GM12878 (cell line): ENCODE results near the gene RPS2. TPM values are rescaled to one million over a fixed set of nuclear protein-coding genes. Genes with fewer than 3 reads are reported as not detected.

Source experiments
- CBX3 ChIP-seq: fragments of 200-600 bp; sonication (generic); IDR thresholded peaks from 2 replicates; pipeline ENCODE4 v1.6.1; 2016; ENCODE audit warnings: low read depth, borderline replicate concordance
- CEBPB ChIP-seq, 2 experiments: fragments of 150-350 bp in 1 of 2; IDR thresholded peaks; 2 replicates each; pipeline ENCODE4 v1.6.1; 2012 to 2014; ENCODE audit warnings: low read depth in 2 of 2, low read length in 2 of 2, borderline replicate concordance in 1 of 2, inconsistent platforms in 1 of 2
- CEBPZ ChIP-seq: fragments of 150-350 bp; IDR thresholded peaks from 2 replicates; pipeline ENCODE4 v1.6.1; 2016; ENCODE audit warnings: low read depth, low read length
- CHD2 ChIP-seq: IDR thresholded peaks from 2 replicates; pipeline ENCODE4 v1.6.1; 2011; ENCODE audit warnings: low read depth, low read length, improper control_type of control experiment, borderline replicate concordance
- DPF2 ChIP-seq: fragments of 450-650 bp; IDR thresholded peaks from 2 replicates; pipeline ENCODE4 v1.6.1; 2017; ENCODE audit warnings: mild to moderate bottlenecking
- LARP7 ChIP-seq: fragments of 450-650 bp; IDR thresholded peaks from 2 replicates; pipeline ENCODE4 v1.6.1; 2017; ENCODE audit warnings: mild to moderate bottlenecking
- SIN3A ChIP-seq: IDR thresholded peaks from 2 replicates; pipeline ENCODE4 v1.6.1; 2012; ENCODE audit warnings: low read depth, low read length, improper control_type of control experiment
- TCF12 ChIP-seq: IDR thresholded peaks from 2 replicates; pipeline ENCODE4 v1.6.1; 2011; ENCODE audit warnings: low read depth, mild to moderate bottlenecking, low read length
- ZNF24 ChIP-seq: fragments of 450-650 bp; IDR thresholded peaks from 2 replicates; pipeline ENCODE4 v1.6.1; 2017; ENCODE audit warnings: antibody characterized with exemption, mild to moderate bottlenecking
- polyA plus RNA-seq, 11 experiments: library from polyadenylated mRNA; depleted of rRNA in 4 of 11; unstranded in 6 of 11; stranded (reverse) in 5 of 11; fragments of >200 nt; fragmentation: Nextera tagmentation in 4 of 11; fragmentation: Illumina TruSeq in 1 of 11; extraction: Ambion mirVana in 4 of 11; extraction: Trizol in 1 of 11; gene quantifications; 1 replicate in 1 of 11; 2 replicates in 10 of 11; pipeline versions ENCODE4 v1.2.1 to v1.2.3, GENCODE V29; 2011 to 2016; ENCODE audit warnings: inconsistent platforms in 2 of 11, missing spikeins in 2 of 11, low read depth in 1 of 11
- total RNA-seq, 4 experiments: library from RNA; depleted of rRNA in 3 of 4; stranded (reverse); fragments of >200 nt in 3 of 4; fragmentation: Illumina TruSeq in 1 of 4; extraction: Trizol in 1 of 4; gene quantifications; 2 replicates each; pipeline versions ENCODE4 v1.2.1 to v1.2.3, GENCODE V29; 2013 to 2021
- TF ChIP-seq, protein P1 (sequence below): IDR thresholded peaks from 2 replicates; pipeline ENCODE4 v1.6.1; 2012; ENCODE audit warnings: low read depth, low read length, improper control_type of control experiment
- TF ChIP-seq, protein P2 (sequence below): fragments of 450-650 bp; conservative IDR thresholded peaks from 2 replicates; pipeline ENCODE4 v1.6.1; 2017; ENCODE audit warnings: mild to moderate bottlenecking, moderate library complexity
- TF ChIP-seq, protein P3 (sequence below): fragments of 450-650 bp; IDR thresholded peaks from 2 replicates; pipeline ENCODE4 v1.6.1; 2017; ENCODE audit warnings: mild to moderate bottlenecking, moderate library complexity

The RPS2 gene
- total and polyA plus RNA-seq, 10 of the 15 experiments (the other 5 are each of a cell fraction or from before 2014, with no cell fraction given) = 1,295 to 7,121 (median 3,933) TPM

DNA sequence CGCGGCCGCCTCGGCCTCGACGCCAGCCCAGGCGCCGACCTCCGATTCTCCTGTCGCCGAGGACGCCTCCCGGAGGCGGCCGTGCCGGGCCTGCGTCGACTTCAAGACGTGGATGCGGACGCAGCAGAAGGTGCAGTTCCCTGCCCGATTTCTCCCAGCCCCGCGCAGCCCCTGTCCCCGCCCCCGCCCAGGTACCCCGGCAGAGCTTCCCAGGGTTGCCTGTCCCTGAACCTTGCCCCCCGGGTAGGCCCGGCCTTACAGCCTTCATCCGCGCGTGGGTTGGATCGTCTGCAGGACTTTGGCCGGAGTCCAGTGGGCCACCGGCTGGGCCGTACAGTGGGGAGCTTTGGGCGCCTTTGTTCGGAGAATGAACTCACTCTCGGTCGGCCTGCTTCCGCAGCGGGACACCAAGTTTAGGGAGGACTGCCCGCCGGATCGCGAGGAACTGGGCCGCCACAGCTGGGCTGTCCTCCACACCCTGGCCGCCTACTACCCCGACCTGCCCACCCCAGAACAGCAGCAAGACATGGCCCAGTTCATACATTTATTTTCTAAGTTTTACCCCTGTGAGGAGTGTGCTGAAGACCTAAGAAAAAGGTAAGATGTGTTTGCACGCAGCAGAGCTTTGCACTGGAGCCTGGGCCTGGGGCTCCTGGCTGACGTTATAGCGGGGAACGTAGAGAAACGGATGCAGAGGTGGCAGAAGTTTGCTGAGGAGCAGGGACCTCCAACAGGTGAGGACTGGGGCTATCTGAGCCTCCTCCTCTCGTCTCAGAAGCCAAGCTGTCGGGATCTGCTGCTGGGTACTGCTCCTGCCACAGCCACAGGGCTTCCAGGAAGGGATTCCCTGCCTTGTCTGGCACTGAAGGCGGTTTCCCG is 20.0 kb upstream of the RPS2 start (continued):
- TF ChIP-seq CEBPB (IDR thresholded peaks at IDR 0.05; ENCODE audit: borderline replicate concordance in 1 of 2, low read depth in 2 of 2, low read length in 2 of 2) (no peak), CBX3 (no peak), ZNF24 (no peak), SIN3A (no peak; the same call in 1 of the 2 replicates), TCF12 (no peak), LARP7 (0 out of 2 replicates have a peak, but pooled peaks have one; percentile 8), CEBPZ (no peak), DPF2 (no peak; the same call in 1 of the 2 replicates), CHD2 (no peak)
- TF ChIP-seq, protein P1, sequence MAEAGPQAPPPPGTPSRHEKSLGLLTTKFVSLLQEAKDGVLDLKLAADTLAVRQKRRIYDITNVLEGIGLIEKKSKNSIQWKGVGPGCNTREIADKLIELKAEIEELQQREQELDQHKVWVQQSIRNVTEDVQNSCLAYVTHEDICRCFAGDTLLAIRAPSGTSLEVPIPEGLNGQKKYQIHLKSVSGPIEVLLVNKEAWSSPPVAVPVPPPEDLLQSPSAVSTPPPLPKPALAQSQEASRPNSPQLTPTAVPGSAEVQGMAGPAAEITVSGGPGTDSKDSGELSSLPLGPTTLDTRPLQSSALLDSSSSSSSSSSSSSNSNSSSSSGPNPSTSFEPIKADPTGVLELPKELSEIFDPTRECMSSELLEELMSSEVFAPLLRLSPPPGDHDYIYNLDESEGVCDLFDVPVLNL = no peak
- TF ChIP-seq, protein P2, sequence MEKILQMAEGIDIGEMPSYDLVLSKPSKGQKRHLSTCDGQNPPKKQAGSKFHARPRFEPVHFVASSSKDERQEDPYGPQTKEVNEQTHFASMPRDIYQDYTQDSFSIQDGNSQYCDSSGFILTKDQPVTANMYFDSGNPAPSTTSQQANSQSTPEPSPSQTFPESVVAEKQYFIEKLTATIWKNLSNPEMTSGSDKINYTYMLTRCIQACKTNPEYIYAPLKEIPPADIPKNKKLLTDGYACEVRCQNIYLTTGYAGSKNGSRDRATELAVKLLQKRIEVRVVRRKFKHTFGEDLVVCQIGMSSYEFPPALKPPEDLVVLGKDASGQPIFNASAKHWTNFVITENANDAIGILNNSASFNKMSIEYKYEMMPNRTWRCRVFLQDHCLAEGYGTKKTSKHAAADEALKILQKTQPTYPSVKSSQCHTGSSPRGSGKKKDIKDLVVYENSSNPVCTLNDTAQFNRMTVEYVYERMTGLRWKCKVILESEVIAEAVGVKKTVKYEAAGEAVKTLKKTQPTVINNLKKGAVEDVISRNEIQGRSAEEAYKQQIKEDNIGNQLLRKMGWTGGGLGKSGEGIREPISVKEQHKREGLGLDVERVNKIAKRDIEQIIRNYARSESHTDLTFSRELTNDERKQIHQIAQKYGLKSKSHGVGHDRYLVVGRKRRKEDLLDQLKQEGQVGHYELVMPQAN = 0 out of 2 replicates have a peak, but pooled peaks have one; percentile 70
- TF ChIP-seq, protein P3, sequence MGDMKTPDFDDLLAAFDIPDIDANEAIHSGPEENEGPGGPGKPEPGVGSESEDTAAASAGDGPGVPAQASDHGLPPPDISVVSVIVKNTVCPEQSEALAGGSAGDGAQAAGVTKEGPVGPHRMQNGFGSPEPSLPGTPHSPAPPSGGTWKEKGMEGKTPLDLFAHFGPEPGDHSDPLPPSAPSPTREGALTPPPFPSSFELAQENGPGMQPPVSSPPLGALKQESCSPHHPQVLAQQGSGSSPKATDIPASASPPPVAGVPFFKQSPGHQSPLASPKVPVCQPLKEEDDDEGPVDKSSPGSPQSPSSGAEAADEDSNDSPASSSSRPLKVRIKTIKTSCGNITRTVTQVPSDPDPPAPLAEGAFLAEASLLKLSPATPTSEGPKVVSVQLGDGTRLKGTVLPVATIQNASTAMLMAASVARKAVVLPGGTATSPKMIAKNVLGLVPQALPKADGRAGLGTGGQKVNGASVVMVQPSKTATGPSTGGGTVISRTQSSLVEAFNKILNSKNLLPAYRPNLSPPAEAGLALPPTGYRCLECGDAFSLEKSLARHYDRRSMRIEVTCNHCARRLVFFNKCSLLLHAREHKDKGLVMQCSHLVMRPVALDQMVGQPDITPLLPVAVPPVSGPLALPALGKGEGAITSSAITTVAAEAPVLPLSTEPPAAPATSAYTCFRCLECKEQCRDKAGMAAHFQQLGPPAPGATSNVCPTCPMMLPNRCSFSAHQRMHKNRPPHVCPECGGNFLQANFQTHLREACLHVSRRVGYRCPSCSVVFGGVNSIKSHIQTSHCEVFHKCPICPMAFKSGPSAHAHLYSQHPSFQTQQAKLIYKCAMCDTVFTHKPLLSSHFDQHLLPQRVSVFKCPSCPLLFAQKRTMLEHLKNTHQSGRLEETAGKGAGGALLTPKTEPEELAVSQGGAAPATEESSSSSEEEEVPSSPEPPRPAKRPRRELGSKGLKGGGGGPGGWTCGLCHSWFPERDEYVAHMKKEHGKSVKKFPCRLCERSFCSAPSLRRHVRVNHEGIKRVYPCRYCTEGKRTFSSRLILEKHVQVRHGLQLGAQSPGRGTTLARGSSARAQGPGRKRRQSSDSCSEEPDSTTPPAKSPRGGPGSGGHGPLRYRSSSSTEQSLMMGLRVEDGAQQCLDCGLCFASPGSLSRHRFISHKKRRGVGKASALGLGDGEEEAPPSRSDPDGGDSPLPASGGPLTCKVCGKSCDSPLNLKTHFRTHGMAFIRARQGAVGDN = no peak; the same call in 1 of the 2 replicates
